ENCODE data around the gene AFAP1.

DNA sequence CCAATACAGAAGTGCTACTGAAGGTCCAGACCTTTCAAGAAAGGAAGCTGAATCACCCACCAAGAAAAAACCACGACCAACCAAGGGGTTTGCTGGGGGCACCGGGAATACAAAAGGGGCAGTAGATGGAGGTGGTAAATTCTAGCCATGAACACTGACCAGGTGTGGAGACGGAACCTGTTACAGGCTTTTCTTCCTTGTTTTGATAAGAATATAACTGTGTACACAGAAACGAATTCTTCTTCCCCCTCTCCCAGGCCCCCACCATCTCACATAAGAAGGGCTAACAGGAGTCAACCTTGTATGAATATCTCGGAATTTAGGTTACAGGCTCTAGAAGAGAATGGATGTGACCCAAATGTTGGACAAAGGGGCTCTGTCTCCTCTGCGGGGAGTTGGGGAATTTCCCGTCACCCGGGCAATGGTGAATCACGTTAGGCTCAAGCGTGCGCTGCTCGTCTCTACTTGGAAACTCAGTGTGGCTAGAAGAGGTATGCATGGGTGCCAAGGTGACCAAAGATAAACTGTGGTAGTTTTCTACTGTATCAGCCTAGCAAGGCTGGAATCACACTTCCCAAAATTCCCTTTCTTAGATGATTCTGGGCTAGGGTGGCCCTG, 87.0 kb downstream of the AFAP1 start:
- TF ChIP-seq, protein P1, sequence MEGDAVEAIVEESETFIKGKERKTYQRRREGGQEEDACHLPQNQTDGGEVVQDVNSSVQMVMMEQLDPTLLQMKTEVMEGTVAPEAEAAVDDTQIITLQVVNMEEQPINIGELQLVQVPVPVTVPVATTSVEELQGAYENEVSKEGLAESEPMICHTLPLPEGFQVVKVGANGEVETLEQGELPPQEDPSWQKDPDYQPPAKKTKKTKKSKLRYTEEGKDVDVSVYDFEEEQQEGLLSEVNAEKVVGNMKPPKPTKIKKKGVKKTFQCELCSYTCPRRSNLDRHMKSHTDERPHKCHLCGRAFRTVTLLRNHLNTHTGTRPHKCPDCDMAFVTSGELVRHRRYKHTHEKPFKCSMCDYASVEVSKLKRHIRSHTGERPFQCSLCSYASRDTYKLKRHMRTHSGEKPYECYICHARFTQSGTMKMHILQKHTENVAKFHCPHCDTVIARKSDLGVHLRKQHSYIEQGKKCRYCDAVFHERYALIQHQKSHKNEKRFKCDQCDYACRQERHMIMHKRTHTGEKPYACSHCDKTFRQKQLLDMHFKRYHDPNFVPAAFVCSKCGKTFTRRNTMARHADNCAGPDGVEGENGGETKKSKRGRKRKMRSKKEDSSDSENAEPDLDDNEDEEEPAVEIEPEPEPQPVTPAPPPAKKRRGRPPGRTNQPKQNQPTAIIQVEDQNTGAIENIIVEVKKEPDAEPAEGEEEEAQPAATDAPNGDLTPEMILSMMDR (tag by site-specific recombination; IDR thresholded peaks at IDR 0.05), result no peak
- no peak for TF ChIP-seq ZNF169 (tag by site-specific recombination; IDR thresholded peaks at IDR 0.05)
- TF ChIP-seq ZNF184 (tag by site-specific recombination; IDR thresholded peaks at IDR 0.05), result no peak
- TF ChIP-seq, protein P2, sequence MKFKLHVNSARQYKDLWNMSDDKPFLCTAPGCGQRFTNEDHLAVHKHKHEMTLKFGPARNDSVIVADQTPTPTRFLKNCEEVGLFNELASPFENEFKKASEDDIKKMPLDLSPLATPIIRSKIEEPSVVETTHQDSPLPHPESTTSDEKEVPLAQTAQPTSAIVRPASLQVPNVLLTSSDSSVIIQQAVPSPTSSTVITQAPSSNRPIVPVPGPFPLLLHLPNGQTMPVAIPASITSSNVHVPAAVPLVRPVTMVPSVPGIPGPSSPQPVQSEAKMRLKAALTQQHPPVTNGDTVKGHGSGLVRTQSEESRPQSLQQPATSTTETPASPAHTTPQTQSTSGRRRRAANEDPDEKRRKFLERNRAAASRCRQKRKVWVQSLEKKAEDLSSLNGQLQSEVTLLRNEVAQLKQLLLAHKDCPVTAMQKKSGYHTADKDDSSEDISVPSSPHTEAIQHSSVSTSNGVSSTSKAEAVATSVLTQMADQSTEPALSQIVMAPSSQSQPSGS (tag by site-specific recombination; IDR thresholded peaks at IDR 0.05; ENCODE audit: low read depth), result no peak
- TF ChIP-seq, protein P3, sequence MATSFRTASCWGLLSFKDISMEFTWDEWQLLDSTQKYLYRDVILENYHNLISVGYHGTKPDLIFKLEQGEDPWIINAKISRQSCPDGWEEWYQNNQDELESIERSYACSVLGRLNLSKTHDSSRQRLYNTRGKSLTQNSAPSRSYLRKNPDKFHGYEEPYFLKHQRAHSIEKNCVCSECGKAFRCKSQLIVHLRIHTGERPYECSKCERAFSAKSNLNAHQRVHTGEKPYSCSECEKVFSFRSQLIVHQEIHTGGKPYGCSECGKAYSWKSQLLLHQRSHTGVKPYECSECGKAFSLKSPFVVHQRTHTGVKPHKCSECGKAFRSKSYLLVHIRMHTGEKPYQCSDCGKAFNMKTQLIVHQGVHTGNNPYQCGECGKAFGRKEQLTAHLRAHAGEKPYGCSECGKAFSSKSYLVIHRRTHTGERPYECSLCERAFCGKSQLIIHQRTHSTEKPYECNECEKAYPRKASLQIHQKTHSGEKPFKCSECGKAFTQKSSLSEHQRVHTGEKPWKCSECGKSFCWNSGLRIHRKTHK (tag by site-specific recombination; IDR thresholded peaks at IDR 0.05), result no peak
